Astrocyte (in vitro differentiated cells and primary cell): ENCODE results near the gene LBX1. TPM values are rescaled to one million over a fixed set of nuclear protein-coding genes. Genes with fewer than 3 reads are reported as not detected.
"Not testable (repeated sequence)": the region's sequence is repeated elsewhere in the genome, so short reads cannot be mapped to it uniquely, and the experiment has no call there.

Experiments
- DNase-seq: peaks from one replicate; pipeline ENCODE4 v3.0.0-alpha.2; 2010; ENCODE audit warnings: low read depth
- FAIRE-seq: peaks from 2 replicates; lab custom pipeline; 2011; peaks lifted over from hg19 to GRCh38; lab: Jason Lieb, UNC
- H2AFZ ChIP-seq: 2 replicates; pipeline ENCODE4 v1.6.0; 2012; ENCODE audit warnings: low read depth, low read length, inconsistent platforms
- H3K27ac ChIP-seq: 2 replicates; pipeline ENCODE4 v1.5.1; 2011; ENCODE audit warnings: low read depth, low read length, inconsistent platforms
- H3K27me3 ChIP-seq: 2 replicates; pipeline ENCODE4 v1.6.0; 2011; ENCODE audit warnings: low read length, inconsistent platforms; ENCODE audit not compliant: insufficient read depth
- H3K36me3 ChIP-seq: 2 replicates; pipeline ENCODE4 v1.5.1; 2011; ENCODE audit warnings: low read length, inconsistent platforms; ENCODE audit not compliant: insufficient read depth
- H3K4me1 ChIP-seq: 2 replicates; pipeline ENCODE4 v1.5.1; 2011; ENCODE audit warnings: low read length, inconsistent platforms; ENCODE audit not compliant: insufficient read depth
- H3K4me2 ChIP-seq: 2 replicates; pipeline ENCODE4 v1.6.0; 2012; ENCODE audit warnings: low read length, inconsistent platforms
- H3K4me3 ChIP-seq: 2 replicates; pipeline ENCODE4 v1.5.1; 2011; ENCODE audit warnings: low read depth, mild to moderate bottlenecking, low read length, inconsistent platforms; ENCODE audit not compliant: insufficient read depth
- H3K79me2 ChIP-seq: 2 replicates; pipeline ENCODE4 v1.6.0; 2012; ENCODE audit warnings: mild to moderate bottlenecking, low read length, inconsistent platforms; ENCODE audit not compliant: insufficient read depth
- H3K9ac ChIP-seq: 2 replicates; pipeline ENCODE4 v1.6.0; 2012; ENCODE audit warnings: mild to moderate bottlenecking, low read length, inconsistent platforms
- H3K9me3 ChIP-seq: 2 replicates; pipeline ENCODE4 v1.5.1; 2012; ENCODE audit warnings: low read depth, mild to moderate bottlenecking, low read length, inconsistent platforms; ENCODE audit not compliant: insufficient read depth
- H4K20me1 ChIP-seq: 2 replicates; pipeline ENCODE4 v1.6.0; 2012; ENCODE audit warnings: low read length, inconsistent platforms; ENCODE audit not compliant: insufficient read depth
- H3K27ac Mint-ChIP-seq: one replicate; pipeline ENCODE4 v1.8.0; 2021; ENCODE audit warnings: mild to moderate bottlenecking, mixed read lengths; ENCODE audit not compliant: unreplicated experiment
- H3K27me3 Mint-ChIP-seq: one replicate; pipeline ENCODE4 v1.8.0; 2021; ENCODE audit warnings: low read depth, mixed read lengths; ENCODE audit not compliant: unreplicated experiment
- H3K36me3 Mint-ChIP-seq: one replicate; pipeline ENCODE4 v1.8.0; 2021; ENCODE audit warnings: low read depth, mixed read lengths; ENCODE audit not compliant: unreplicated experiment
- H3K4me1 Mint-ChIP-seq: one replicate; pipeline ENCODE4 v1.8.0; 2021; ENCODE audit warnings: low read depth, mixed read lengths; ENCODE audit not compliant: unreplicated experiment
- H3K4me3 Mint-ChIP-seq: one replicate; pipeline ENCODE4 v1.8.0; 2021; ENCODE audit warnings: mild to moderate bottlenecking, moderate library complexity, mixed read lengths; ENCODE audit not compliant: unreplicated experiment
- H3K9me3 Mint-ChIP-seq: one replicate; pipeline ENCODE4 v1.8.0; 2021; ENCODE audit warnings: mild to moderate bottlenecking, mixed read lengths; ENCODE audit not compliant: unreplicated experiment
- EZH2 ChIP-seq: IDR thresholded peaks from 2 replicates; pipeline ENCODE4 v1.6.1; 2012; ENCODE audit warnings: mild to moderate bottlenecking, low read length, inconsistent platforms; ENCODE audit not compliant: insufficient read depth
- total RNA-seq: library from RNA; stranded (reverse); gene quantifications from 2 replicates; pipeline ENCODE4 v1.2.1, GENCODE V29; 2021
- TF ChIP-seq, protein P1 (sequence below): IDR thresholded peaks from 2 replicates; pipeline ENCODE4 v1.5.1; 2011; ENCODE audit warnings: low read depth, mild to moderate bottlenecking, inconsistent platforms, low read length, moderate library complexity; ENCODE audit not compliant: insufficient read depth

LBX1 gene
- total RNA-seq, 1 donor from 2014 or later: not detected

- H3K4me1 ChIP-seq: peaks cover 4% of the 10 kb centered on the region
- peaks cover 2% of the 10 kb centered on the region for H3K9me3 Mint-ChIP-seq
- H3K27me3 ChIP-seq: peaks cover 75% of the 10 kb centered on the region
- FAIRE-seq (no peak), DNase-seq (no peak)
- H3K36me3 Mint-ChIP-seq: peaks cover 5% of the 10 kb centered on the region
- H2AFZ ChIP-seq: no peak overlapping the region
- H3K27me3 Mint-ChIP-seq: peaks cover 82% of the 10 kb centered on the region
- H3K4me1 Mint-ChIP-seq: no peaks in the 10 kb centered on the region
- H3K4me3 ChIP-seq: no peak overlapping the region
- no peaks in the 10 kb centered on the region for H3K36me3 ChIP-seq
- H3K4me3 Mint-ChIP-seq: no peak overlapping the region
- peaks cover 13% of the 10 kb centered on the region for H4K20me1 ChIP-seq
- H3K9ac ChIP-seq: no peak overlapping the region
- peak overlapping the region; percentile 87 for H3K4me2 ChIP-seq
- no peak overlapping the region for H3K27ac ChIP-seq
- TF ChIP-seq, protein P1, sequence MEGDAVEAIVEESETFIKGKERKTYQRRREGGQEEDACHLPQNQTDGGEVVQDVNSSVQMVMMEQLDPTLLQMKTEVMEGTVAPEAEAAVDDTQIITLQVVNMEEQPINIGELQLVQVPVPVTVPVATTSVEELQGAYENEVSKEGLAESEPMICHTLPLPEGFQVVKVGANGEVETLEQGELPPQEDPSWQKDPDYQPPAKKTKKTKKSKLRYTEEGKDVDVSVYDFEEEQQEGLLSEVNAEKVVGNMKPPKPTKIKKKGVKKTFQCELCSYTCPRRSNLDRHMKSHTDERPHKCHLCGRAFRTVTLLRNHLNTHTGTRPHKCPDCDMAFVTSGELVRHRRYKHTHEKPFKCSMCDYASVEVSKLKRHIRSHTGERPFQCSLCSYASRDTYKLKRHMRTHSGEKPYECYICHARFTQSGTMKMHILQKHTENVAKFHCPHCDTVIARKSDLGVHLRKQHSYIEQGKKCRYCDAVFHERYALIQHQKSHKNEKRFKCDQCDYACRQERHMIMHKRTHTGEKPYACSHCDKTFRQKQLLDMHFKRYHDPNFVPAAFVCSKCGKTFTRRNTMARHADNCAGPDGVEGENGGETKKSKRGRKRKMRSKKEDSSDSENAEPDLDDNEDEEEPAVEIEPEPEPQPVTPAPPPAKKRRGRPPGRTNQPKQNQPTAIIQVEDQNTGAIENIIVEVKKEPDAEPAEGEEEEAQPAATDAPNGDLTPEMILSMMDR: peak; percentile 73
- TF ChIP-seq EZH2: peak; percentile 22
- no peaks in the 10 kb centered on the region for H3K9me3 ChIP-seq
- peak overlapping the region; percentile 66 for H3K27ac Mint-ChIP-seq
- H3K79me2 ChIP-seq: no peaks in the 10 kb centered on the region
Observed at GRCh38 chr10:101214446-101215396, 14.5 kb downstream of the LBX1 start.

GRCh38 chr10:101208543-101208942, 20.7 kb downstream of the LBX1 start:
- H3K4me3 Mint-ChIP-seq: no peak overlapping the region
- no peaks in the 10 kb centered on the region for H4K20me1 ChIP-seq
- FAIRE-seq (no peak), DNase-seq (no peak)
- no peak overlapping the region for H3K9ac ChIP-seq
- no peak overlapping the region for H2AFZ ChIP-seq
- no peak overlapping the region for H3K27ac ChIP-seq
- no peaks in the 10 kb centered on the region for H3K9me3 Mint-ChIP-seq
- no peak overlapping the region for H3K4me3 ChIP-seq
- no peaks in the 10 kb centered on the region for H3K4me1 ChIP-seq
- no peaks in the 10 kb centered on the region for H3K4me1 Mint-ChIP-seq
- peaks cover 71% of the 10 kb centered on the region for H3K27me3 Mint-ChIP-seq
- H3K36me3 ChIP-seq: no peaks in the 10 kb centered on the region
- H3K4me2 ChIP-seq: no peak overlapping the region
- H3K79me2 ChIP-seq: no peaks in the 10 kb centered on the region
- no peaks in the 10 kb centered on the region for H3K9me3 ChIP-seq
- H3K36me3 Mint-ChIP-seq: no peaks in the 10 kb centered on the region
- H3K27ac Mint-ChIP-seq: no peak overlapping the region
- H3K27me3 ChIP-seq: peaks cover 41% of the 10 kb centered on the region
- TF ChIP-seq, protein P1: no peak
- no peak for TF ChIP-seq EZH2

- no peak overlapping the region for H2AFZ ChIP-seq
- no peaks in the 10 kb centered on the region for H3K9me3 ChIP-seq
- no peaks in the 10 kb centered on the region for H3K4me1 ChIP-seq
- FAIRE-seq (no peak), DNase-seq (no peak)
- H3K4me3 Mint-ChIP-seq: no peak overlapping the region
- H3K27ac Mint-ChIP-seq: no peak overlapping the region
- no peak for TF ChIP-seq EZH2
- TF ChIP-seq, protein P1: no peak
- no peaks in the 10 kb centered on the region for H3K4me1 Mint-ChIP-seq
- peaks cover 68% of the 10 kb centered on the region for H3K27me3 Mint-ChIP-seq
- H3K36me3 Mint-ChIP-seq: no peaks in the 10 kb centered on the region
- no peaks in the 10 kb centered on the region for H3K9me3 Mint-ChIP-seq
- no peaks in the 10 kb centered on the region for H4K20me1 ChIP-seq
- no peak overlapping the region for H3K9ac ChIP-seq
- no peaks in the 10 kb centered on the region for H3K36me3 ChIP-seq
- H3K27ac ChIP-seq: no peak overlapping the region
- no peak overlapping the region for H3K4me3 ChIP-seq
- peaks cover 40% of the 10 kb centered on the region for H3K27me3 ChIP-seq
- H3K79me2 ChIP-seq: no peaks in the 10 kb centered on the region
- H3K4me2 ChIP-seq: no peak overlapping the region
Observed at GRCh38 chr10:101207026-101207425, 22.2 kb downstream of the LBX1 start.

- H3K9me3 ChIP-seq, H2AFZ ChIP-seq, H3K9me3 Mint-ChIP-seq, H3K27ac ChIP-seq, H3K36me3 Mint-ChIP-seq, H3K36me3 ChIP-seq, H3K4me2 ChIP-seq, H3K4me1 Mint-ChIP-seq, H3K9ac ChIP-seq, H3K79me2 ChIP-seq, FAIRE-seq, H3K27me3 ChIP-seq, H4K20me1 ChIP-seq, H3K27ac Mint-ChIP-seq, H3K4me1 ChIP-seq, H3K4me3 Mint-ChIP-seq, H3K4me3 ChIP-seq, DNase-seq: not testable (repeated sequence)
- peaks cover 67% of the 10 kb centered on the region for H3K27me3 Mint-ChIP-seq
Observed at GRCh38 chr10:101202667-101203066, 26.6 kb downstream of the LBX1 start.
